ENCODE results near the gene PPP1R10.

The PPP1R10 gene

GRCh38 chr6:30554404-30554803 is 62.6 kb downstream of the PPP1R10 start:
- no peak for TF ChIP-seq CTCF (IDR thresholded peaks at IDR 0.05)

More at GRCh38 chr6:30554404-30554803, 62.6 kb downstream of the PPP1R10 start:
- Histone ChIP-seq H3K36me3 (peaks cover 17% of the 10 kb centered on the region), H3K4me1 (ENCODE audit: control insufficient read depth in 1 of 2, insufficient read depth in 1 of 2, low read depth in 1 of 2, low read length in 1 of 2) (peaks cover 23% of the 10 kb centered on the region in 2 experiments), H3K27me3 (peaks cover 6% of the 10 kb centered on the region), H3K9me3 (no peaks in the 10 kb centered on the region), H3K27ac (no peak overlapping the region), H3K4me3 (ENCODE audit: low read depth in 1 of 2, low read length in 1 of 2) (no peak overlapping the region)
